IPS-15b (cell line): ENCODE data around the gene RAD9B.
"Not testable (repeated sequence)": the region's sequence is repeated elsewhere in the genome, so short reads cannot be mapped to it uniquely, and the experiment has no call there.

Source experiments
- H3K27me3 ChIP-seq: one replicate; pipeline ENCODE4 v1.6.1; 2013; ENCODE audit warnings: low read length; ENCODE audit not compliant: control insufficient read depth, insufficient read depth
- H3K36me3 ChIP-seq: one replicate; pipeline ENCODE4 v1.6.1; 2013; ENCODE audit warnings: low read length; ENCODE audit not compliant: control insufficient read depth, insufficient read depth
- H3K4me1 ChIP-seq: one replicate; pipeline ENCODE4 v1.6.1; 2013; ENCODE audit warnings: mild to moderate bottlenecking, low read length; ENCODE audit not compliant: control insufficient read depth, insufficient read depth
- H3K4me3 ChIP-seq: one replicate; pipeline ENCODE4 v1.5.1; 2013; ENCODE audit warnings: low read depth, low read length
- H3K9ac ChIP-seq: one replicate; pipeline ENCODE4 v1.6.1; 2013; ENCODE audit warnings: low read depth, mild to moderate bottlenecking, low read length
- H3K9me3 ChIP-seq: one replicate; pipeline ENCODE4 v1.6.1; 2013; ENCODE audit warnings: mild to moderate bottlenecking, low read length; ENCODE audit not compliant: control insufficient read depth, insufficient read depth

RAD9B gene

GRCh38 chr12:110531741-110532333, 29.7 kb downstream of the RAD9B start:
- H3K9ac ChIP-seq = no peak overlapping the region
- no peaks in the 10 kb centered on the region for H3K4me1 ChIP-seq
- peaks cover 4% of the 10 kb centered on the region for H3K36me3 ChIP-seq
- no peaks in the 10 kb centered on the region for H3K9me3 ChIP-seq
- H3K4me3 ChIP-seq = no peak overlapping the region
- no peaks in the 10 kb centered on the region for H3K27me3 ChIP-seq

- no peaks in the 10 kb centered on the region for H3K9me3 ChIP-seq
- peaks cover 9% of the 10 kb centered on the region for H3K36me3 ChIP-seq
- no peaks in the 10 kb centered on the region for H3K27me3 ChIP-seq
- no peak overlapping the region for H3K4me3 ChIP-seq
- no peak overlapping the region for H3K9ac ChIP-seq
- H3K4me1 ChIP-seq = no peaks in the 10 kb centered on the region
Observed at GRCh38 chr12:110532644-110533043, 30.5 kb downstream of the RAD9B start.

- Histone ChIP-seq H3K4me3 (no peak overlapping the region), H3K36me3 (peaks cover 17% of the 10 kb centered on the region), H3K27me3 (no peaks in the 10 kb centered on the region), H3K4me1 (no peaks in the 10 kb centered on the region), H3K9ac (no peak overlapping the region), H3K9me3 (no peaks in the 10 kb centered on the region)
Observed at GRCh38 chr12:110533607-110534006, 31.5 kb downstream of the RAD9B start.

- H3K27me3 ChIP-seq = no peaks in the 10 kb centered on the region
- peaks cover 21% of the 10 kb centered on the region for H3K36me3 ChIP-seq
- no peaks in the 10 kb centered on the region for H3K9me3 ChIP-seq
- no peaks in the 10 kb centered on the region for H3K4me1 ChIP-seq
- no peak overlapping the region for H3K9ac ChIP-seq
- H3K4me3 ChIP-seq = no peak overlapping the region
Observed at GRCh38 chr12:110534811-110535210, 32.7 kb downstream of the RAD9B start.

- H3K36me3 ChIP-seq = peaks cover 21% of the 10 kb centered on the region
- no peaks in the 10 kb centered on the region for H3K4me1 ChIP-seq
Observed at GRCh38 chr12:110536834-110537604, 34.9 kb downstream of the RAD9B start.

GRCh38 chr12:110537605-110538409, 35.7 kb downstream of the RAD9B start:
- Histone ChIP-seq H3K4me1 (no peaks in the 10 kb centered on the region), H3K4me3 (no peak overlapping the region), H3K27me3 (no peaks in the 10 kb centered on the region), H3K36me3 (peaks cover 21% of the 10 kb centered on the region), H3K9ac (no peak overlapping the region), H3K9me3 (no peaks in the 10 kb centered on the region)

More at GRCh38 chr12:110536834-110537604, 34.9 kb downstream of the RAD9B start:
- H3K9me3 ChIP-seq = no peaks in the 10 kb centered on the region
- no peak overlapping the region for H3K4me3 ChIP-seq
- no peaks in the 10 kb centered on the region for H3K27me3 ChIP-seq
- H3K9ac ChIP-seq = no peak overlapping the region

- H3K36me3 ChIP-seq = peaks cover 21% of the 10 kb centered on the region
- H3K4me1 ChIP-seq = no peaks in the 10 kb centered on the region
- H3K4me3 ChIP-seq = no peak overlapping the region
- H3K9me3 ChIP-seq = no peaks in the 10 kb centered on the region
- H3K9ac ChIP-seq = no peak overlapping the region
- H3K27me3 ChIP-seq = no peaks in the 10 kb centered on the region
Observed at GRCh38 chr12:110538869-110539622, 36.9 kb downstream of the RAD9B start.

GRCh38 chr12:110540048-110540447, 37.9 kb downstream of the RAD9B start:
- Histone ChIP-seq H3K9ac (no peak overlapping the region), H3K4me3 (no peak overlapping the region), H3K27me3 (no peaks in the 10 kb centered on the region), H3K4me1 (no peaks in the 10 kb centered on the region), H3K9me3 (no peaks in the 10 kb centered on the region), H3K36me3 (peaks cover 21% of the 10 kb centered on the region)

GRCh38 chr12:110543252-110543959, 41.3 kb downstream of the RAD9B start:
- H3K4me3 ChIP-seq = no peak overlapping the region
- no peak overlapping the region for H3K9ac ChIP-seq

GRCh38 chr12:110543965-110544364, 41.8 kb downstream of the RAD9B start:
- Histone ChIP-seq H3K36me3 (peaks cover under 1% of the 10 kb centered on the region), H3K4me1 (peaks cover 2% of the 10 kb centered on the region), H3K9me3 (no peaks in the 10 kb centered on the region), H3K9ac (no peak overlapping the region), H3K4me3 (no peak overlapping the region), H3K27me3 (no peaks in the 10 kb centered on the region)

More at GRCh38 chr12:110543252-110543959, 41.3 kb downstream of the RAD9B start:
- Histone ChIP-seq H3K27me3 (no peaks in the 10 kb centered on the region), H3K4me1 (no peaks in the 10 kb centered on the region), H3K36me3 (peaks cover 5% of the 10 kb centered on the region), H3K9me3 (no peaks in the 10 kb centered on the region)

GRCh38 chr12:110545259-110545658, 43.1 kb downstream of the RAD9B start:
- H3K9me3 ChIP-seq, H3K36me3 ChIP-seq, H3K4me3 ChIP-seq, H3K4me1 ChIP-seq, H3K27me3 ChIP-seq, H3K9ac ChIP-seq: not testable (repeated sequence)
